Measurements from ENCODE around the gene L1CAM. TPM values are rescaled to one million over a fixed set of nuclear protein-coding genes. Genes with fewer than 3 reads are reported as not detected.

Gene L1CAM
- total and polyA plus RNA-seq, 2 donors (not counting 1 experiment from before 2014, with no cell fraction given) = 9.4 to 19.9 TPM

DNA sequence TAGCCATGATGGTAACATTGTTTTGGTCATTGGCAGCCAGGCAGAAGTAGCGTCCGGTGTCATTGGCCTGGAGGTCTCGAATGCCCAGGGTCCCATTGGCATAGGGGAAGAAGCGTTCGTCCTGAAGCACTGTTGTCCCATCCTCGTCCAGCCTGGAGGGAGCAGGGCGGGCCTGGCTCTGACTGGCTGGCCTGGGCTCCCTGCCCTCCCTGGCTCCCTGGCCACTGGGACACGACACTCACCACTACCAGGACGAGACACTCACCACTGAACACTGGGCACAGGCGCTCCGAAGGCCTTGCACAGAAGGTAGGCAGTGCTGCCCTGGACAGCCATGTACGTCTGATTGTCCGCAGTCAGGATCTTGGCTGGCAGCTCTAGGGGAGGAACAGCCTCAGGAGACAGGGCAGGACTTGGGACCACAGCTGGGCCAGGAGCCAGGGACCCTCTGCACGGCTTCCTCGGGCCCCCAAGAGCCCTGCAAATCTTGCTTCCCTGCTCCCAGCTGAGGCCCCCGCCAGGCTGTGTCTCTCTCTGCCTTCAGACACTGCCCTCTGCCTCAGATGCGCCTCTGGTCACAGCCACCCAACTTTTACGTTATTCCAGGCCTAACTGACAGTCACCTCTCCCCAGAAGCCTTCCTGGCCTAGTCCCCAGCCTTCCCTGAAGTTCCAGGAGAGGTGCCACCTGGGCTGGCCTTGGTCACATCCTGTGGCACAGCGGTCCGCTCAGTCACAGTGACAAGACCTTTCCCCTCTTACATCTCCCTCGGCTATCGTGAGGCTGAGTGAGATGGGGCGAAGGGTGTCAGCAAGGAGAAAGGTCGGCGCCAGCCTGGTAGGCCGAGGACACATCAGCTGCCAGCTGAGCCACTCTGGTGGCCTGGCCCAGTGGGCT is 17.1 kb downstream of the L1CAM start:
- no peak overlapping the region for H3K4me3 Mint-ChIP-seq
- CTCF ChIA-PET = no interaction called here
- H3K9me3 Mint-ChIP-seq (ENCODE audit: insufficient read depth) = no peaks in the 10 kb centered on the region
- no peak overlapping the region for H3K4me3 ChIP-seq (ENCODE audit: control extremely low read depth in 1 of 5, extremely low read depth in 1 of 5, insufficient read depth in 1 of 5, low read depth in 2 of 5, low read length in 4 of 5)
- H2AFZ ChIP-seq (ENCODE audit: insufficient read depth, low read depth, low read length, poor library complexity, severe bottlenecking) = no peak overlapping the region
- intact Hi-C loops (cut with micrococcal nuclease) = no loop called here
- DNase-seq (no peak), ATAC-seq (ENCODE audit: low read depth) (no peak)
- no peak overlapping the region for H3K4me2 ChIP-seq (replicated peaks; ENCODE audit: low read depth, low read length, poor library complexity, severe bottlenecking)
- no peaks in the 10 kb centered on the region for H3K4me1 Mint-ChIP-seq
- no peaks in the 10 kb centered on the region for H3K27me3 ChIP-seq (replicated peaks in 1 of 4; ENCODE audit: control extremely low read depth in 1 of 4, control insufficient read depth in 3 of 4, insufficient read depth in 4 of 4, low read length in 3 of 4)
- no peaks in the 10 kb centered on the region for H3K79me2 ChIP-seq (ENCODE audit: control insufficient read depth, insufficient read depth, low read length)
- TF ChIP-seq, protein P1, sequence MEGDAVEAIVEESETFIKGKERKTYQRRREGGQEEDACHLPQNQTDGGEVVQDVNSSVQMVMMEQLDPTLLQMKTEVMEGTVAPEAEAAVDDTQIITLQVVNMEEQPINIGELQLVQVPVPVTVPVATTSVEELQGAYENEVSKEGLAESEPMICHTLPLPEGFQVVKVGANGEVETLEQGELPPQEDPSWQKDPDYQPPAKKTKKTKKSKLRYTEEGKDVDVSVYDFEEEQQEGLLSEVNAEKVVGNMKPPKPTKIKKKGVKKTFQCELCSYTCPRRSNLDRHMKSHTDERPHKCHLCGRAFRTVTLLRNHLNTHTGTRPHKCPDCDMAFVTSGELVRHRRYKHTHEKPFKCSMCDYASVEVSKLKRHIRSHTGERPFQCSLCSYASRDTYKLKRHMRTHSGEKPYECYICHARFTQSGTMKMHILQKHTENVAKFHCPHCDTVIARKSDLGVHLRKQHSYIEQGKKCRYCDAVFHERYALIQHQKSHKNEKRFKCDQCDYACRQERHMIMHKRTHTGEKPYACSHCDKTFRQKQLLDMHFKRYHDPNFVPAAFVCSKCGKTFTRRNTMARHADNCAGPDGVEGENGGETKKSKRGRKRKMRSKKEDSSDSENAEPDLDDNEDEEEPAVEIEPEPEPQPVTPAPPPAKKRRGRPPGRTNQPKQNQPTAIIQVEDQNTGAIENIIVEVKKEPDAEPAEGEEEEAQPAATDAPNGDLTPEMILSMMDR (IDR thresholded peaks at IDR 0.05) = no peak
- no peak for TF ChIP-seq EZH2 (IDR thresholded peaks at IDR 0.05; ENCODE audit: borderline replicate concordance, insufficient read depth, low read depth, low read length, poor library complexity, severe bottlenecking)
- no peaks in the 10 kb centered on the region for H3K36me3 ChIP-seq (replicated peaks in 1 of 2; ENCODE audit: control extremely low read depth in 1 of 2, control insufficient read depth in 1 of 2, extremely low read depth in 1 of 2, insufficient read depth in 2 of 2, low read length in 1 of 2)
- H3K4me1 ChIP-seq (ENCODE audit: control insufficient read depth in 2 of 2, insufficient read depth in 2 of 2, low read length in 2 of 2) = no peaks in the 10 kb centered on the region
- no peak overlapping the region for H3K9ac ChIP-seq (ENCODE audit: low read length)
- H3K27ac ChIP-seq (ENCODE audit: low read length in 2 of 2) = no peak overlapping the region
- H3K27ac Mint-ChIP-seq = no peak overlapping the region
- H3K27me3 Mint-ChIP-seq = no peaks in the 10 kb centered on the region
- no peaks in the 10 kb centered on the region for H4K20me1 ChIP-seq (ENCODE audit: control insufficient read depth, insufficient read depth, low read length, poor library complexity, severe bottlenecking)
- 90% methylated on average over 17 of the region's 26 CpGs for WGBS (ENCODE audit: insufficient coverage)
- H3K9me3 ChIP-seq (ENCODE audit: control extremely low read depth in 1 of 3, control insufficient read depth in 2 of 3, insufficient read depth in 1 of 3, low read length in 2 of 3) = no peaks in the 10 kb centered on the region
- POLR2A ChIA-PET = no interaction called here

DNA sequence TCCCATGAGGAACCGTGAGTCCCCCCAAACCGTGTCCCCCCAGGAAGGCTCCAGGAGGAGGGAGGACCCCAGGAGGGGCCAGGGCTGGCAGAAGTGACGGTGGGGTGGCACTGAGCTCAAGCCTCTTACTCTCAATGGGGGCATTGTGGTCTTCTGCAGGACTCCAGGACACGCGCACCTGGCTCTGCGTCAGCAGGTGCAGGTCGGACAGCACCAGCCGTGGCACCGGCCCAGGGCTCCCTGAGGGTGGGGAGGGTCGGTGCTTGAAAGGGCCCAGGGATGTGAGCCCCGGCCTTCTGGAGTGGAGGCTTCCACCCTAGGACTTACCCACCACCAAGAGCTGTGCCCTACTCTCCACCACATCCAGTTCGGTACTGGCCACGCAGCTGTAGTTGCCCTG is 18.3 kb downstream of the L1CAM start:
- H3K27me3 Mint-ChIP-seq = no peaks in the 10 kb centered on the region
- intact Hi-C loops (cut with micrococcal nuclease) = no loop called here
- H3K4me3 ChIP-seq (ENCODE audit: control extremely low read depth in 1 of 5, extremely low read depth in 1 of 5, insufficient read depth in 1 of 5, low read depth in 2 of 5, low read length in 4 of 5) = no peak overlapping the region
- no peaks in the 10 kb centered on the region for H3K4me1 Mint-ChIP-seq
- H3K9ac ChIP-seq (ENCODE audit: low read length) = no peak overlapping the region
- no peaks in the 10 kb centered on the region for H3K79me2 ChIP-seq (ENCODE audit: control insufficient read depth, insufficient read depth, low read length)
- no peaks in the 10 kb centered on the region for H3K9me3 Mint-ChIP-seq (ENCODE audit: insufficient read depth)
- CTCF ChIA-PET = no interaction called here
- no peak overlapping the region for H2AFZ ChIP-seq (ENCODE audit: insufficient read depth, low read depth, low read length, poor library complexity, severe bottlenecking)
- no peak overlapping the region for H3K4me2 ChIP-seq (replicated peaks; ENCODE audit: low read depth, low read length, poor library complexity, severe bottlenecking)
- no peaks in the 10 kb centered on the region for H3K4me1 ChIP-seq (ENCODE audit: control insufficient read depth in 2 of 2, insufficient read depth in 2 of 2, low read length in 2 of 2)
- no peak overlapping the region for H3K27ac ChIP-seq (ENCODE audit: low read length in 2 of 2)
- DNase-seq (no peak), ATAC-seq (ENCODE audit: low read depth) (no peak)
- H3K27ac Mint-ChIP-seq = no peak overlapping the region
- no peaks in the 10 kb centered on the region for H3K27me3 ChIP-seq (replicated peaks in 1 of 4; ENCODE audit: control extremely low read depth in 1 of 4, control insufficient read depth in 3 of 4, insufficient read depth in 4 of 4, low read length in 3 of 4)
- no peak overlapping the region for H3K4me3 Mint-ChIP-seq
- no peaks in the 10 kb centered on the region for H4K20me1 ChIP-seq (ENCODE audit: control insufficient read depth, insufficient read depth, low read length, poor library complexity, severe bottlenecking)
- POLR2A ChIA-PET = no interaction called here
- TF ChIP-seq, protein P1 (IDR thresholded peaks at IDR 0.05) = no peak
- 97% methylated on average over 5 of the region's 13 CpGs for WGBS (ENCODE audit: insufficient coverage)
- no peaks in the 10 kb centered on the region for H3K9me3 ChIP-seq (ENCODE audit: control extremely low read depth in 1 of 3, control insufficient read depth in 2 of 3, insufficient read depth in 1 of 3, low read length in 2 of 3)
- H3K36me3 ChIP-seq (replicated peaks in 1 of 2; ENCODE audit: control extremely low read depth in 1 of 2, control insufficient read depth in 1 of 2, extremely low read depth in 1 of 2, insufficient read depth in 2 of 2, low read length in 1 of 2) = no peaks in the 10 kb centered on the region
